ENCODE measurements around the gene LRFN5.

DNA sequence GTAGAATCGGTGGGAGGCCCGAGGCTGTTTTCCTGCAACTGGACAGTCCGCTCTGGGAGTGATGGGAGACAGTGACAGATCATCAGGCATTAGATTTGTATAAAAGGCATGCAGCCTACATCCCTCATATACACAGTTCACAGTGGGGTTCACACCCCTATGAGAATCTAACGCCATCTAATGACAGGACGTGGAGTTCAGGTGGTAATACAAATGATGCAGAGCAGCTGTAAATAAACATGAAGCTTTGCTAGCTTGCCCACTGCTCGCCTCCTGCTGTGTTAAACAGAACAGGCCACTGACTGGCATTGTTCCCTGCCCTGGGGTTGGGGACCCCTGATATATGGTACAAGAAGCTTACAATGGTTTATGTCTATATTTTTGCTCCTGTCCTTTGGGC is 179.0 kb downstream of the LRFN5 start:
- TF ChIP-seq POLR2A (IDR thresholded peaks at IDR 0.05; ENCODE audit: borderline replicate concordance, extremely low read depth, insufficient read depth, insufficient read length) (no peak), ELF1 (IDR thresholded peaks at IDR 0.05; ENCODE audit: borderline replicate concordance, low read depth) (no peak), CTCF (IDR thresholded peaks at IDR 0.05 in 2 of 3, conservative IDR thresholded peaks at IDR 0.05 in 1 of 3; ENCODE audit: borderline replicate concordance in 1 of 3, insufficient read depth in 1 of 3, low read depth in 2 of 3, low read length in 2 of 3) (no peak), ZFX (IDR thresholded peaks at IDR 0.05) (no peak), SP1 (IDR thresholded peaks at IDR 0.05; ENCODE audit: low read depth) (no peak), EZH2phosphoT487 (IDR thresholded peaks at IDR 0.05; ENCODE audit: borderline replicate concordance) (no peak), TCF7L2 (IDR thresholded peaks at IDR 0.05; ENCODE audit: borderline replicate concordance, extremely low read depth, insufficient read depth, insufficient read length) (no peak), REST (IDR thresholded peaks at IDR 0.05; ENCODE audit: low read depth) (no peak)
- TF ChIP-seq, protein P1, sequence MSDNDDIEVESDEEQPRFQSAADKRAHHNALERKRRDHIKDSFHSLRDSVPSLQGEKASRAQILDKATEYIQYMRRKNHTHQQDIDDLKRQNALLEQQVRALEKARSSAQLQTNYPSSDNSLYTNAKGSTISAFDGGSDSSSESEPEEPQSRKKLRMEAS (IDR thresholded peaks at IDR 0.05): no peak

All from HCT116 (cell line).